Stimulated activated CD4-positive, alpha-beta T cell treated with anti-CD3 and anti-CD28 coated beads, Interleukin-12 subunit alpha, Interleukin-12 subunit beta, amount 100 ng/mL, for 48 hours (primary cell): ENCODE measurements around the gene KLKB1.
A peak's percentile ranks its signal among the peaks of the same experiment; 100 is the strongest.
"Not testable (repeated sequence)": the region's sequence is repeated elsewhere in the genome, so short reads cannot be mapped to it uniquely, and the experiment has no call there.

Experiments
- DNase-seq, 3 donors: peaks; one replicate each; pipeline ENCODE4 v3.0.0-alpha.2; 2020; ENCODE audit warnings: low read depth in 2 of 3, low spot score in 1 of 3

KLKB1 gene

GRCh38 chr4:186264660-186265059, 37.4 kb downstream of the KLKB1 start:
- DNase-seq, result no peak

- DNase-seq, result not testable (repeated sequence)
Observed at GRCh38 chr4:186265250-186265649, 37.9 kb downstream of the KLKB1 start.

- no peak for DNase-seq
Observed at GRCh38 chr4:186265683-186266652, 38.7 kb downstream of the KLKB1 start, which contains the start of gene F11. Gene F11 (plus strand): TSS chr4:186266189. CDS start chr4:186267137, 948 bp downstream.

- no peak for DNase-seq
Observed at GRCh38 chr4:186266729-186267456, 39.6 kb downstream of the KLKB1 start.

GRCh38 chr4:186271081-186271678, 43.9 kb downstream of the KLKB1 start:
- DNase-seq, result no peak

- no peak for DNase-seq
Observed at GRCh38 chr4:186272699-186273391, 45.5 kb downstream of the KLKB1 start.

GRCh38 chr4:186273392-186273789, 46.1 kb downstream of the KLKB1 start:
- DNase-seq, result not testable (repeated sequence)

- DNase-seq, result no peak
Observed at GRCh38 chr4:186283311-186283710, 56.0 kb downstream of the KLKB1 start.

- DNase-seq, result no peak
Observed at GRCh38 chr4:186285147-186285546, 57.8 kb downstream of the KLKB1 start.

GRCh38 chr4:186286581-186286980, 59.3 kb downstream of the KLKB1 start:
- DNase-seq, result no peak

GRCh38 chr4:186291256-186291890, 64.1 kb downstream of the KLKB1 start:
- DNase-seq, result no peak

GRCh38 chr4:186294160-186294559, 66.9 kb downstream of the KLKB1 start:
- peak in 1 of 3 donors; percentile 9 for DNase-seq

GRCh38 chr4:186296481-186296880, 69.2 kb downstream of the KLKB1 start:
- no peak for DNase-seq

GRCh38 chr4:186297013-186297645, 69.8 kb downstream of the KLKB1 start:
- DNase-seq, result peak in 1 of 3 donors; percentile 9

- no peak for DNase-seq
Observed at GRCh38 chr4:186298031-186298647, 70.8 kb downstream of the KLKB1 start.

GRCh38 chr4:186299291-186299690, 72.0 kb downstream of the KLKB1 start:
- no peak for DNase-seq

GRCh38 chr4:186300659-186301390, 73.5 kb downstream of the KLKB1 start:
- no peak for DNase-seq

GRCh38 chr4:186304216-186304615, 76.9 kb downstream of the KLKB1 start:
- DNase-seq, result no peak
